GM21737 (cell line): Measurements from ENCODE around the gene PRR27.
"Not testable (repeated sequence)": the region's sequence is repeated elsewhere in the genome, so short reads cannot be mapped to it uniquely, and the experiment has no call there.

Experiments used
- ATAC-seq: cut with Tn5 transposase; IDR thresholded peaks from one replicate; pipeline ENCODE4 v1.9.1; 2021; ENCODE audit warnings: mild to moderate bottlenecking, moderate library complexity; ENCODE audit not compliant: unreplicated experiment

Gene PRR27

GRCh38 chr4:70196857-70197256 lies 42.8 kb downstream of the PRR27 start:
- ATAC-seq: no peak

- no peak for ATAC-seq
Measured at GRCh38 chr4:70197842-70198241, 43.8 kb downstream of the PRR27 start.

GRCh38 chr4:70203601-70204000 lies 49.6 kb downstream of the PRR27 start:
- no peak for ATAC-seq

- ATAC-seq: not testable (repeated sequence)
Measured at GRCh38 chr4:70212752-70213151, 58.7 kb downstream of the PRR27 start.
